GM18507 (cell line): ENCODE results near the gene RPIA.
A peak's percentile ranks its signal among the peaks of the same experiment; 100 is the strongest.
"Not testable (repeated sequence)": the region's sequence is repeated elsewhere in the genome, so short reads cannot be mapped to it uniquely, and the experiment has no call there.

ENCODE experiments used
- DNase-seq: peaks from one replicate; pipeline ENCODE4 v3.0.0; 2011; ENCODE audit warnings: low read depth; ENCODE audit not compliant: insufficient read length; ENCODE audit errors: extremely low spot score
- FAIRE-seq: peaks from 2 replicates; lab custom pipeline; 2011; peaks lifted over from hg19 to GRCh38; lab: Jason Lieb, UNC

The RPIA gene

GRCh38 chr2:88691339-88692183, at the start of gene RPIA:
TSS of gene RPIA (plus strand) at chr2:88691673. CDS start at chr2:88691699, 26 bp downstream.
- peak; percentile 93 for DNase-seq
- FAIRE-seq: peak; percentile 98

GRCh38 chr2:88642278-88642677, 49.2 kb upstream of the RPIA start:
- DNase-seq (no peak), FAIRE-seq (no peak)

- FAIRE-seq: not testable (repeated sequence)
These were observed 46.1 kb upstream of the RPIA start for GRCh38 chr2:88645291-88645882.

DNA sequence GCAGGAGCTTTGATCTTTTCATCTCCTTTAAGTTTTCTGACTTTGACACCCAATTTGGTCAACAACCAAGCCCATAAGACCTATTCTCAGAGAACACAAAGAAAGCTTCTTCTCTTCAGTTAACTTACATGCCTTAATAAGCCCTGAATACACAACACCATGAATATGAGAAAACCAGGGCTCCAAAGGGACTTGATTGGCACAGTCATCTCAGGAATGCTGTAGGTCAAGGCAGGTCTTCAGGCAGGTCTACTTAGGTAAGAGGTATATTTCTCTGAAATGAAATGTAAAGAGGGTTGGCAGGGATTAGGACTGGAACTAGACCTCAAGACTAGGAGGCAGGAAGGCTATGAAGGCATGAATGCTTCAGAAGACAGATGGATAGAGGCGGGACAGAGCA, 39.8 kb upstream of the RPIA start:
- DNase-seq (no peak), FAIRE-seq (no peak)

More at GRCh38 chr2:88645291-88645882, 46.1 kb upstream of the RPIA start:
- DNase-seq: not testable (repeated sequence)

- DNase-seq: no peak
- FAIRE-seq: no peak
These were observed 36.8 kb upstream of the RPIA start for GRCh38 chr2:88654714-88655113.

DNA sequence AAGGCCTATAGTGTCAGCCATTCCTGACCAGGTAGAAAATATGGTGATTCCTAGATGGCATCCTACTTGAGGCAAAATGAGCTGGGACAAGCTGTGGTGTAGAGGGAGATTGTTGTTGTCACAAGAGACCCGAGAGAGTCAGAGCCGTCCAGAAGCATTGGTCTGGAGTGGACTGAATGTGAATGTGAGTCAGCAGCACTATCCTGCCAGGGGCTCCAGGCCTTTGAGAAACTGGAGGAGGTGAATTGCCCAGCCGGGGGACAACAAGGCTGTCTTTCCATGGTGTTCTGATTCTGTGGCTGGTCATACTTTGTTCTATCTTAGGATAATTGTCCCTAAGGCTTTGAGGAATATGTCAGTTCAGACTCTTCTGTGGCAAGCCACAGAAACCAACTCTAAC, 34.8 kb upstream of the RPIA start:
- no peak for FAIRE-seq
- DNase-seq: no peak

- FAIRE-seq (no peak), DNase-seq (no peak)
These were observed 34.3 kb upstream of the RPIA start for GRCh38 chr2:88657131-88657530.

DNA sequence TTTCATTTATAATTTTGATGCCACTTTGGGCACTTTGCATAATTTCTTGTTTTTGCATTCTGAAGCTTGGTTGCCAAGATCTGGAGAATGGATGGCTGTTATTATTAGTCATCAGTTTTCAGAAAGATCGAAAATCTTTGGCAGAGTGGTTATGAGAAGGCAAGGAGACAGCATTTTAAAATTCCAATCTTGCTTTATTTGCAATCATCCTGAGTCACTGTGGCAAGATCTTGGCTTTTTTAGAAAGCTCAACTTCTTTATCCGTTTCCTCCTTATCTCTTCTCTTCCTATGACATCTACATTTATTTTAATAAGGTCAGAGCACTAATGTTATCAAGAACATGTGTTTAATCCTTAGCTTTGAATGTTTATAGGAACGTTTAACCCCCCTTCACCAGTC, 33.1 kb upstream of the RPIA start:
- no peak for DNase-seq

GRCh38 chr2:88658881-88659537, 32.5 kb upstream of the RPIA start:
- DNase-seq (no peak), FAIRE-seq (no peak)

More for the DNA sequence above, 33.1 kb upstream of the RPIA start:
- FAIRE-seq: no peak

GRCh38 chr2:88659538-88659915, 31.9 kb upstream of the RPIA start:
- DNase-seq: no peak
- FAIRE-seq: no peak

DNA sequence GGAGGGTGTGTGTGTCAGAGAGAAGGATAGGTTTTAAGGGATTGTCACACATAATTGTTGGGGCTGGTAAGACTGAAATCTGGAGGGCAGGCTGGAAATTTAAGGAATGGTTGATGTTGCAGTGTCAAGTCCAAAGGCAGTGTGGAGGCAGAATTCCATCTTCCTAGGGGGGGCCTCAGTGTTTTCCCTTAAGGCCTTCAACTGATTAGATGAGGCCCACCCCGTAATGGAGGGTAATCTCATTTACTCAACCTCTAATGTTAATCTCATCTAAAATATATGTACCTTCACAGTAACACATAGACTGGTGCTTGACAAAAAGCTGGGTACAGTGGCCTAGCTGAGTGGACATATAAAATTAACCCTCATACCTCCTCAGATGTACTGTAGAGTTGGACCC, 30.9 kb upstream of the RPIA start:
- no peak for DNase-seq
- no peak for FAIRE-seq

GRCh38 chr2:88666576-88666975, 24.9 kb upstream of the RPIA start:
- DNase-seq (no peak), FAIRE-seq (no peak)

DNA sequence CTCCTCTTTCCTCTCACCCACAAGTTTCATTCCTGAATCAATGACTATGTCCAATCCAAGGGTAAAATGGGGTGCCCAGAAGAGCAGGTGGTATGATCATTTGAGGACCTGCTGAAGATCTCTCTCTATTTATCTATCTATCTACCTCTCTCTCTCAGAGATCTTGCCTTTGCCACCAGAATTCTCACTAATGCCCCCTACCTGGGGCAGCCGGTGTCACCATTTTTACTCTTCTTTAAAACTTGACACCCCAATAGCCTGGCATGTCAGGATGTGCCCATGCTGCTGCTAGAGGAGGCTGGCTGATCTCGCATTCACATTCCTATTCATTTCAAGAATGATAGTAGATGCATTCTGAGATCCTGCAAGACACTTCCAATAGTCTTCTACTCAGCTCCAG, 24.3 kb upstream of the RPIA start:
- DNase-seq (no peak), FAIRE-seq (no peak)

DNA sequence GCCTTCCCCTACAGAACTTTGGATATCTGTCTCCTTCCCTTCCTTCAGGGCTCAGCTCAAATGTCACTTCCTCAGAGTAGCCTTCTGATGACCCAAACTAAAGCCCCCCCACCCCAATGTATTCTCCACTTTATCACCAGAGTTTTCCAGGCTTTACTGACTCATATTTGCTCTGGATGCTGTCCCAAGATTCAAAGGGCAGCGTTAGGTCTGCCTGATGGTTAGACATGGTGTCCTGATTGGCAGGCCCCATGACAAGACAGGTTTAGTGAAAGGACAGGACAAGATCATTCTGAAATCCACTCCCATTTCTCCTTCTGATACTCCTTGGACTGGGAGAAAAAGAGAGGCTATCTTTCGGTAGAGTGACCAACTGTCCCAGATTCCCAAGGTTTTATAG, 22.6 kb upstream of the RPIA start:
- DNase-seq (no peak), FAIRE-seq (no peak)

GRCh38 chr2:88669482-88670214, 21.8 kb upstream of the RPIA start:
- FAIRE-seq (peak; percentile 71), DNase-seq (peak; percentile 37)

GRCh38 chr2:88671786-88672427, 19.6 kb upstream of the RPIA start:
- DNase-seq (peak; percentile 20), FAIRE-seq (peak; percentile 71)

DNA sequence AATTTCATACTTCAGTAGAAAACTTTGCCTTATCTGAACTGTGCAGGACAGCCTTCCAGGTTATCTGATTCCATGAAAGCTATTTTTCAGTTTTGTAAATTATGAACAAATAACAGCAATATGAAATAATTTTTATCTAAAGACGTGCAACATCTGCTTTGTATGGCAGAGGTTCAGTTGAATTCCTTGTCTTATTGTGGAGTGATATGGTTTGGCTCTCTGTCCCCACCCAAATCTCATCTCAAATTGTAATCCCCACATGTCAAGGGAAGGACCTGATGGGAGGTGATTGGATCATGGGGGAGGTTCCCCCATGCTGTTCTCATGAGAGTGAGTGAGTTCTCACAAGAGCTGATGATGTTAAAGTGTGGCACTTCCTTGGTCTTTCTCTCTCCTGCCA, 18.1 kb upstream of the RPIA start:
- DNase-seq: no peak
- no peak for FAIRE-seq

DNA sequence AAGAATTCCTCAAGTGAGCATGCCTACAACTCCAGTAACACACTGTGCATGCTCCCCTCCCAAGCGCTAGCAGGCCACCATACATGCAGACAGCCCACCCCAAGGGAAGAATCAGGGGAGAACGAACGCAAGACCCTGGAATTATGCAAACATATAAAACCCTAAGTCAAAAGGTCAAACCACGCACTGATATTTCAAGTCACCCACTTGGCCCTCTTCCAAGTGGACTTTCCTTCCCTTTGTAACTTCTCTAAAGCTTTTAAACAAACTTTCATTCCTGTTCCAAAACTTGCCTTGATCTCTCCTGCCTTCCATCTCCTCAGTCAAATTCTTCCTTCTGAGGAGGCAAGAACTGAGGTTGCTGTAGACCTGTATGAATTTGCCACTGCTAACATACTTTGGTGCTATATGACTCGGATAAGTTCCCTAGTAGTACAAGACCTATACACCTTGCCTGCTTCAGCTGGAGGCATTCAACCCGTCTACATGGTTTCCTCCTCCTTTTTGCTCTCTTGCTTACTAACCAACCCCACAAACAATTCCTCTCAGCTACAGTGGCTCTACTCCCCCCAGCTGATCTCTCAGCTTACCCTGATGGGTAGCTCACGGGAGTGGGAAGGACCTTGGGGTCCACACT, 11.1 kb upstream of the RPIA start:
- DNase-seq: no peak
- no peak for FAIRE-seq

- DNase-seq: no peak
These were observed 10.6 kb upstream of the RPIA start for GRCh38 chr2:88680916-88681315.

More at GRCh38 chr2:88680916-88681315, 10.6 kb upstream of the RPIA start:
- FAIRE-seq: no peak
